ENCODE results near the gene DHX15. TPM values are rescaled to one million over a fixed set of nuclear protein-coding genes. Genes with fewer than 3 reads are reported as not detected.

DHX15 gene
- polyA plus RNA-seq, 1 donor = 142 TPM

- Histone ChIP-seq H3K27ac (ENCODE audit: low read length) (no peak overlapping the region), H3K36me3 (ENCODE audit: control insufficient read depth, insufficient read depth, low read length) (peaks cover 24% of the 10 kb centered on the region), H3K4me3 (ENCODE audit: low read length) (no peak overlapping the region), H3K4me1 (ENCODE audit: control insufficient read depth, insufficient read depth, low read length) (peaks cover 6% of the 10 kb centered on the region), H3K9me3 (ENCODE audit: control insufficient read depth, low read depth, low read length) (no peaks in the 10 kb centered on the region), H3K27me3 (ENCODE audit: control insufficient read depth, insufficient read depth, low read length) (no peaks in the 10 kb centered on the region)
- DNase-seq = no peak
- 83% methylated on average over 1 of the region's 2 CpGs for WGBS (ENCODE audit: insufficient coverage, low lambda C conversion rate)
These were observed 14.7 kb downstream of the DHX15 start for GRCh38 chr4:24569662-24570061.

GRCh38 chr4:24568425-24568824 is 15.9 kb downstream of the DHX15 start:
- Histone ChIP-seq H3K4me3 (ENCODE audit: low read length) (no peak overlapping the region), H3K4me1 (ENCODE audit: control insufficient read depth, insufficient read depth, low read length) (peaks cover 2% of the 10 kb centered on the region), H3K27me3 (ENCODE audit: control insufficient read depth, insufficient read depth, low read length) (no peaks in the 10 kb centered on the region), H3K36me3 (ENCODE audit: control insufficient read depth, insufficient read depth, low read length) (peaks cover 24% of the 10 kb centered on the region), H3K9me3 (ENCODE audit: control insufficient read depth, low read depth, low read length) (no peaks in the 10 kb centered on the region), H3K27ac (ENCODE audit: low read length) (no peak overlapping the region)
- DNase-seq = no peak

- Histone ChIP-seq H3K27me3 (ENCODE audit: control insufficient read depth, insufficient read depth, low read length) (no peaks in the 10 kb centered on the region), H3K4me1 (ENCODE audit: control insufficient read depth, insufficient read depth, low read length) (no peaks in the 10 kb centered on the region), H3K4me3 (ENCODE audit: low read length) (no peak overlapping the region), H3K27ac (ENCODE audit: low read length) (no peak overlapping the region), H3K36me3 (ENCODE audit: control insufficient read depth, insufficient read depth, low read length) (peaks cover 21% of the 10 kb centered on the region), H3K9me3 (ENCODE audit: control insufficient read depth, low read depth, low read length) (no peaks in the 10 kb centered on the region)
- DNase-seq = no peak
These were observed 19.3 kb downstream of the DHX15 start for GRCh38 chr4:24565054-24565453.

GRCh38 chr4:24564488-24564887 is 19.9 kb downstream of the DHX15 start:
- H3K4me3 ChIP-seq (ENCODE audit: low read length) = no peak overlapping the region
- H3K4me1 ChIP-seq (ENCODE audit: control insufficient read depth, insufficient read depth, low read length) = no peaks in the 10 kb centered on the region
- DNase-seq = no peak
- no peak overlapping the region for H3K27ac ChIP-seq (ENCODE audit: low read length)
- H3K36me3 ChIP-seq (ENCODE audit: control insufficient read depth, insufficient read depth, low read length) = peaks cover 18% of the 10 kb centered on the region
- H3K9me3 ChIP-seq (ENCODE audit: control insufficient read depth, low read depth, low read length) = no peaks in the 10 kb centered on the region
- no peaks in the 10 kb centered on the region for H3K27me3 ChIP-seq (ENCODE audit: control insufficient read depth, insufficient read depth, low read length)
- WGBS (ENCODE audit: insufficient coverage, low lambda C conversion rate) = no CpG with 5 or more reads among the region's 2 CpGs

- no peak overlapping the region for H3K4me3 ChIP-seq (ENCODE audit: low read length)
- WGBS (ENCODE audit: insufficient coverage, low lambda C conversion rate) = no CpG with 5 or more reads among the region's 8 CpGs
- H3K27me3 ChIP-seq (ENCODE audit: control insufficient read depth, insufficient read depth, low read length) = no peaks in the 10 kb centered on the region
- H3K27ac ChIP-seq (ENCODE audit: low read length) = no peak overlapping the region
- H3K36me3 ChIP-seq (ENCODE audit: control insufficient read depth, insufficient read depth, low read length) = peaks cover 18% of the 10 kb centered on the region
- no peak for DNase-seq
- no peaks in the 10 kb centered on the region for H3K9me3 ChIP-seq (ENCODE audit: control insufficient read depth, low read depth, low read length)
- no peaks in the 10 kb centered on the region for H3K4me1 ChIP-seq (ENCODE audit: control insufficient read depth, insufficient read depth, low read length)
These were observed 22.8 kb downstream of the DHX15 start for GRCh38 chr4:24561438-24562139.

- H3K4me1 ChIP-seq (ENCODE audit: control insufficient read depth, insufficient read depth, low read length) = no peaks in the 10 kb centered on the region
- H3K27me3 ChIP-seq (ENCODE audit: control insufficient read depth, insufficient read depth, low read length) = no peaks in the 10 kb centered on the region
- H3K27ac ChIP-seq (ENCODE audit: low read length) = no peak overlapping the region
- no peaks in the 10 kb centered on the region for H3K9me3 ChIP-seq (ENCODE audit: control insufficient read depth, low read depth, low read length)
- no peak for DNase-seq
- WGBS (ENCODE audit: insufficient coverage, low lambda C conversion rate) = 57% methylated on average over 3 of the region's 3 CpGs
- peaks cover 15% of the 10 kb centered on the region for H3K36me3 ChIP-seq (ENCODE audit: control insufficient read depth, insufficient read depth, low read length)
- H3K4me3 ChIP-seq (ENCODE audit: low read length) = no peak overlapping the region
These were observed 23.4 kb downstream of the DHX15 start for GRCh38 chr4:24560868-24561368.

GRCh38 chr4:24559889-24560288 is 24.5 kb downstream of the DHX15 start:
- Histone ChIP-seq H3K27me3 (ENCODE audit: control insufficient read depth, insufficient read depth, low read length) (no peaks in the 10 kb centered on the region), H3K4me1 (ENCODE audit: control insufficient read depth, insufficient read depth, low read length) (no peaks in the 10 kb centered on the region), H3K36me3 (ENCODE audit: control insufficient read depth, insufficient read depth, low read length) (peaks cover 12% of the 10 kb centered on the region), H3K9me3 (ENCODE audit: control insufficient read depth, low read depth, low read length) (no peaks in the 10 kb centered on the region), H3K4me3 (ENCODE audit: low read length) (no peak overlapping the region), H3K27ac (ENCODE audit: low read length) (no peak overlapping the region)
- WGBS (ENCODE audit: insufficient coverage, low lambda C conversion rate) = 81% methylated on average over 2 of the region's 2 CpGs
- DNase-seq = no peak

- H3K27ac ChIP-seq (ENCODE audit: low read length) = no peak overlapping the region
- H3K27me3 ChIP-seq (ENCODE audit: control insufficient read depth, insufficient read depth, low read length) = no peaks in the 10 kb centered on the region
- WGBS (ENCODE audit: insufficient coverage, low lambda C conversion rate) = 67% methylated on average over 1 of the region's 3 CpGs
- peaks cover 11% of the 10 kb centered on the region for H3K36me3 ChIP-seq (ENCODE audit: control insufficient read depth, insufficient read depth, low read length)
- no peak for DNase-seq
- no peaks in the 10 kb centered on the region for H3K4me1 ChIP-seq (ENCODE audit: control insufficient read depth, insufficient read depth, low read length)
- H3K4me3 ChIP-seq (ENCODE audit: low read length) = no peak overlapping the region
- H3K9me3 ChIP-seq (ENCODE audit: control insufficient read depth, low read depth, low read length) = no peaks in the 10 kb centered on the region
These were observed 25.1 kb downstream of the DHX15 start for GRCh38 chr4:24559032-24559821.

- H3K36me3 ChIP-seq (ENCODE audit: control insufficient read depth, insufficient read depth, low read length) = peaks cover 17% of the 10 kb centered on the region
- 70% methylated on average over 3 of the region's 8 CpGs for WGBS (ENCODE audit: insufficient coverage, low lambda C conversion rate)
- no peaks in the 10 kb centered on the region for H3K27me3 ChIP-seq (ENCODE audit: control insufficient read depth, insufficient read depth, low read length)
- no peaks in the 10 kb centered on the region for H3K4me1 ChIP-seq (ENCODE audit: control insufficient read depth, insufficient read depth, low read length)
- peak overlapping the region; percentile 7 for H3K27ac ChIP-seq (ENCODE audit: low read length)
- peak; percentile 50 to 73 for DNase-seq
- no peak overlapping the region for H3K4me3 ChIP-seq (ENCODE audit: low read length)
- H3K9me3 ChIP-seq (ENCODE audit: control insufficient read depth, low read depth, low read length) = no peaks in the 10 kb centered on the region
These were observed 27.0 kb downstream of the DHX15 start for GRCh38 chr4:24557026-24558025.
